DMS53 treated with DMSO at 0.1 percent for 48 hours (cell line): ENCODE data around the gene CTU1.

Experiments used
- DNase-seq: peaks from one replicate; lab custom pipeline; 2025; ENCODE audit not compliant: unreplicated experiment; lab: John Stamatoyannopoulos, UW

Gene CTU1

GRCh38 chr19:51083783-51084182, 24.4 kb downstream of the CTU1 start:
- no peak for DNase-seq

- DNase-seq = no peak
Measured at GRCh38 chr19:51083181-51083580, 25.0 kb downstream of the CTU1 start.

GRCh38 chr19:51082611-51083010, 25.6 kb downstream of the CTU1 start, which contains the start of gene KLK14:
Gene KLK14, minus strand, starts transcription at chr19:51082887. Its CDS starts 273 bp downstream, at chr19:51082614.
- peak; percentile 16 for DNase-seq

GRCh38 chr19:51081476-51081875, 26.7 kb downstream of the CTU1 start:
- DNase-seq = no peak

GRCh38 chr19:51079481-51080110, 28.6 kb downstream of the CTU1 start:
- no peak for DNase-seq

- no peak for DNase-seq
Measured at GRCh38 chr19:51078731-51079130, 29.5 kb downstream of the CTU1 start.

- DNase-seq = no peak
Measured at GRCh38 chr19:51078104-51078503, 30.1 kb downstream of the CTU1 start.

GRCh38 chr19:51076631-51077213, 31.5 kb downstream of the CTU1 start:
- DNase-seq = no peak

GRCh38 chr19:51075998-51076397, 32.2 kb downstream of the CTU1 start:
- no peak for DNase-seq

- peak; percentile 62 for DNase-seq
Measured at GRCh38 chr19:51071095-51071405, 37.2 kb downstream of the CTU1 start.

- peak; percentile 51 for DNase-seq
Measured at GRCh38 chr19:51070334-51071094, 37.7 kb downstream of the CTU1 start.

GRCh38 chr19:51066393-51067186, 41.6 kb downstream of the CTU1 start:
- DNase-seq = no peak

GRCh38 chr19:51065221-51065960, 42.8 kb downstream of the CTU1 start:
- DNase-seq = no peak

- no peak for DNase-seq
Measured at GRCh38 chr19:51064534-51065220, 43.5 kb downstream of the CTU1 start, which contains the start of gene KLK13. Gene KLK13, minus strand, starts transcription at chr19:51065092. Its CDS starts 25 bp downstream, at chr19:51065067.

GRCh38 chr19:51063664-51064063, 44.5 kb downstream of the CTU1 start:
- DNase-seq = no peak

- DNase-seq = no peak
Measured at GRCh38 chr19:51060973-51061372, 47.2 kb downstream of the CTU1 start.

GRCh38 chr19:51060336-51060735, 47.9 kb downstream of the CTU1 start:
- no peak for DNase-seq

- DNase-seq = no peak
Measured at GRCh38 chr19:51059715-51060114, 48.5 kb downstream of the CTU1 start.

- DNase-seq = no peak
Measured at GRCh38 chr19:51055866-51056265, 52.3 kb downstream of the CTU1 start.
